HG03135 (cell line): ENCODE measurements around the gene RFX3.

Experiments
- ATAC-seq: cut with Tn5 transposase; IDR thresholded peaks from one replicate; pipeline ENCODE4 v1.9.1; 2021; ENCODE audit warnings: mild to moderate bottlenecking, moderate library complexity; ENCODE audit not compliant: unreplicated experiment

RFX3 gene

DNA sequence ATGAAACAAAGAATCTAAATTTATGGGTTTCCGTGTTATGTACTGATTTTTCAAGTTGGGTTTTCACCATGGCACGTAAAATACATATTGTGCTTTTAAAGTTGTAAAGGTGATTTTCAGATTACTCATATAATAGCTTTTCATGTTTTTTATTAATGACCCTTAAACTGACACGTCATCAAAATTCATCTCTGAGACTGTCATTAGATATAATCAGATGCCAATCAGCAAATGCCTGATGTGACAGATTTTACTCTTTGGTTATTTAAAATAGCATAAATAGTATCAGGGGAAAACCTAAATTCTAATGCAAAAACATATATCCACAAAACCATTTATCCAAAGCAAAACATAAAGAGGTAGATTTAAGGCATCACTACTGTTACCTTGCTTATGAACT is 11.0 kb downstream of the RFX3 start:
- no peak for ATAC-seq

DNA sequence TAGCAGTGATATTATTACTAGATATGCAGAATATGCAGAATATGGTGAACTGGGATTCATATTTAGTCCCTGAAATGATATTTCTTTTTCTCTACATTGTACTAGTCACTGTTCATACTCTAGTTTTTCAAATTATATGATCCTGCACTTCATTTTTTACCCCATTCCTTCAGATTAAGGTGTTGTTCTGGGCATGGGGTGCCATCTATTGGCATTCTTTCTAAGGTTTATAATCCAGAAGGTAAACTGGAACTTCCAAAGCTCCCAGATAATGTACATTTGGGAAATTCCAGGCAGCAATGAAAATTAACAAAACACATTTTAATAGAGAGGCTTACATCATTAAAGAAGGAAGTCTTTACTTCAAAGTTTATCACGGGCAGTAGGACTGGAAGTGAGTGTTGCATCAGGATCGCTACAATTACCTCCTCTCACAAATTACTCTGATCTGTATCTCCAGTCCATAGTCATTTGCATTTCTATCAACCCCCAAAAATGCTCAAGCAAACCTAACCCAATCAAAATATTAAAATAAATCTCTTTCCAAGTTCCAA is 12.5 kb downstream of the RFX3 start:
- ATAC-seq, result no peak

DNA sequence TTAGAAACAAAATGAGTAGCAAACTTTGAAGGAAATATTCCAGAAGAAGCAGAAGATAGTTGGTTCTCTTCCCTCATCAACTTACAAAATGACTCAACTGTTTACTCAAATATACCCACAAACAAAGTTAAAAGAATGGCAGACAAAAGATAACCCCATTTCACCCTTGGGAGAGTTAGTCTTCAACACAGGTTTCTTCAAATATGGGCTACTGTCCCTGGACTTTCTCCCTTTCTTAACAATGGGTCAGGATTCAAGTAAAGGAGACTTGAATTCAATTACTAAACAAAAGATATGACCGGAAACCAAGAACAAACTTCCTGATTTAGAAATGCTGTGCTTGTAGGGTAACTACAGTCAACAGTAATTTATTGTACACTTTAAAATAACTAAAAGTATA is 14.2 kb downstream of the RFX3 start:
- ATAC-seq, result no peak

DNA sequence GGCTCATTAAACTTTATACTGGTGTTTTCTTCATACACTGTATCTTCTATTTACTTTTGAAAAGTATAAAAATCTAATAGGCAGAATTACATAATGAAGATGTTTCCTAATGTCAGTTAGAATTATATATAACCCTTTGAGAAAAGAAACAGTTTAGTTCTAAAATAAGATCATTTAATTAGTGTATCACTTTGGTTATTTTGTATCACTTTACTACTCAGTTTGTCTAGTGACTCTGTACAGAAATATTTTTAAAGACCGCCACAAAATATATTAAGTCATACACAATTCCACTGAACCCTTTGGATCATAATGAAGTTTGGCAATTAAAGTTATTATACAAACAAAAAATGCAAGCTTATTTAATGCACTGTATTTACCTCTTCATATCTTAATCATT is 15.0 kb downstream of the RFX3 start:
- ATAC-seq, result no peak

DNA sequence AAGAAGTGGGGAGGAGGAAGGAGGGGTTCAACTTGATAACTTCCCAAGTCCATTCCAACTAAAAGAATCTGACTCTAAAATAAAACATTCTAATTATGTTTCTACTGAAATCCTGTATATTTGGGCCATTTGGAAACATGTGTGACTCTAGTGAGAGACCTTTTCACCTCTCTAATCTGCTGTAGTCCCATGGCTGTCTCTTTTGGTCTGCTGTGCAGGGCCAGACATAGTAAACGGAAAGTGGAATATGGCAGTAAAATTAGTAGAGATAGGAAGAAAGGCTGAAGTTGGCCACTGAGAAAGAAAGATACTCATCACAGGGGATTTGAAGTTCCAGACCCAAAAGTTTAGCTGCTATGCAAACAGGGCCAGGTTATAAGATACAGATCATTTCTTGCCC is 15.9 kb downstream of the RFX3 start:
- ATAC-seq, result no peak

DNA sequence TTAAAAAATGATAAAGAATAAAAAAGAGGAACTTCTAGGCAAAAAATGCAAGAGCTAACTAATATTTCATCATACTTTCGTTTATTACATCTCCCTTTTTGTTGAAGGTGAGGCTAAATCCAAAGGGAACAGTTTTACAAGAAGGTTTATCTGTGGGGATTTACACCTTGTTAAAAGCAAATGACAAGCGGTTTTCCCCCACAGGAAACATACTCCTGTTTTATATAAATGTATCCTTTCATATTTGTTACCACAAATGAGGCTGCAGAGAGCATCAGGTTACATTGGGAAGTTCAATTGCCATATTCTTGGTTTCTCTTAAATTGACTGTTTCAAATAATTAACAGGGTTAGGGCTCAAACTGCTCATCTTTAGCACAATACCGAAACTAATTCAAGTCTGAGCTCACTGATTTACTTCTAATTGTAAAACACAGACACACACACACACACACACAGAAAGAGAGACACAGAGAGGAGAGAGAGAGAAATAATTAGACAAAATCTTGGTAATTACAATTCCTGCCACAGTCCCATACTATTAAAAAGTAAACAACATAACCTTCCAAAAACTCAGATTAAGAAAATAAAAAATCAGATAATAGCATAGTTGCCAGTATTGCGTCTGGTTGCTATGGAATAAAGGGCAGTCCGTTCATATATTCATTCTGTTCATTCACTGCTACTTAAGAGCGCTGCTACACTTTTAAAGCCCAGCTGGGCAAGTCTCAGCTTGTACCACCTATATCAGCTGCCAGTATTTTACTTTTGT is 17.1 kb downstream of the RFX3 start:
- ATAC-seq, result peak; percentile 47

DNA sequence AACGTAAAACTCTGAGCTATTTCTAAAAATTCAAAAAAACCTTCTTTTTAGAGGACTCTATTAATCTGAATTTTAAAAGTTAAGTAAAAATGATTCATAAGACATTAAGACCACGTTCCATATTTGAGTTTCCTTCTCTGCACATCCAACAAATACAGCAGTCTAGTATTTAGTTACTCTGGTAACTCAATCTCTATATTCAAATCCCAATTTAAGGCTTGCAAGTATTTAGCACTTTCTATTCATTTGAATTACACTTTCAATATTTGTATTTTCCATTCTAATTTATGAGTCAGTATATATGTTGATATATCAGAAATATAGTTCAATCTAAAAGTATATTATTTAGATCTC is 17.7 kb downstream of the RFX3 start:
- ATAC-seq, result peak; percentile 25

DNA sequence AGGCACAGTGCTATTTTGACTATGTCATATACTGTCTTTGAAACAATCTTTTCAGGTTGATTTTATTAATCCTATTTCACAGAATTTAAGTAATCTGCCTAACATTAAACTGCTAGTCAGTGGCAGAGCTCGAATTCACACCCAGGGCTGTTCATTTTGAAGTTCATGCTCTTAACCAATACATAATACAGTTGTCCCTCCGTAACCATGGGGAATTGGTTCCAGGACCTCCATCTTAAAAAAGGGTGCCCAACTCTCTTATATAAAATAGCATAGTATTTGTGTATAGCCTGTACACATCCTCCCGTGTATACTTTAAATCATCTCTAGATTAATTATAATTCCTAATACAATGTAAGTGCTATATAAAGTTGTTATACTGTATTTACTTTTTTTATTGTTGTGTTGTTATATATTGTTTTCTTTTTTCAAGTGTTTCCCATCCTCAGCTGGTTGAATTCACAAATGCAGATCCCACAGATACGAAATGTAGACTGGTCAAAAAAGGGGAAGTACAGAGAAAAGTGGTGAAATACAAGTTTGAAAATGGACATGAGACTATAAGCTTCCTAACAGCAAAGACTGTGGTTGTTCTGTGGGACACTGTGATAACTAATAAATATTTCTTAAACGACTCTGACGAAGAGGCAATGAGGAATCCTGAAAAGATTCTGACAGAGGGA is 18.3 kb downstream of the RFX3 start:
- ATAC-seq, result peak; percentile 49

DNA sequence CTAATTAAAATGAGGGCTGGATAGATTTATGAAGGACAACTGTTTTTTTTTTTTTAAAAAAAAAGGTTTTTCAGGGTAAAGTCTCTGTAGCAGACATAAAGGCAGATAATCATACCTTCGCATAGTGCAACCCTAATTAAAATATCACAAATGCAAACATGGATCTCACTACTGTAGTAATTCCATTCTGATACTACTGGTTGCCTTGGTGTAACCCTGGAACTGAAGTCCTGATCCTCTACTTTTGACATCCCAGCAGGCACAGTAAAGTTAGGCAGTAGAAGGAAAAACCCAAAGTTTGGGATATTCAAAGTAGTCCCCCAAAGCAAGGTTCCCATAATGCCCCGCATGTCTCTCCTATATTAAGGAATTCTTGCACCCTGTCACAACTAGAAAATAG is 19.6 kb downstream of the RFX3 start:
- ATAC-seq, result no peak

DNA sequence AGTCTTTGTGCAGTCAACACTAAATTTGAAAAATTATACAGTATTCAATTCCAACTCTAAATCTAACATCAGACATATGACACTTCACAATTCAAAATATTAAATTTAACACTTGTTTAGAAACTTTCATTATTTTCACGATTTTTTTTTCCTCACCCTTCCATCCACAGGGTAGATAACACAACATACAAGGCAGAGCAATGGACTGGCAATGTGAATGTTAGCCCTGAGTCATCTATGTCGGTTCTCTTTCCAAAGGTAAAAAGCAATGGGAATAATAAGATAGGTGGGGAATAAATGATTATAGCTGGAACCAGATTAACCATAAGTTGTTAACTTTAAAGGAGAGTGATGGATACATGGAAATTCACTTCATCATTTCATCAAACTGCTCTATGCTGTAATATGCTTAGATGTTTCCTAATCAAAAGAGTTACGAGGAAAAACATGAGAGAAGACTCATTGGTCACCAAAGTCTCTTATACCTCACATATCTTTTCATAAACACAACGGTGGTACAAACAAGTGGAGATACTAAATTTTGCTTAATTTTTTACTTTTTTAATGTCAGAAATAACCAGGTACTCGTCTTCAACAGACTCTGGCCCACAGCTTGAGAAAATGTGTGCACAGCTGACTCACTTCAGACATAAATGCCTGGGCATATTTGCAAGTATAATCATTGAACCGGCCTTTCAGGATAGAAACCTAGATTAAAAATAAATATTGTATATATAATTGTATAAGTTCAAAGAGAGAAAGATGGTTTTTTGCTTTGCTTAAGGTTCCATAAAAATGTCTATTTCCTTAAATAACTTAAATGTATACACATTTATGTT is 23.0 kb downstream of the RFX3 start:
- ATAC-seq, result no peak

DNA sequence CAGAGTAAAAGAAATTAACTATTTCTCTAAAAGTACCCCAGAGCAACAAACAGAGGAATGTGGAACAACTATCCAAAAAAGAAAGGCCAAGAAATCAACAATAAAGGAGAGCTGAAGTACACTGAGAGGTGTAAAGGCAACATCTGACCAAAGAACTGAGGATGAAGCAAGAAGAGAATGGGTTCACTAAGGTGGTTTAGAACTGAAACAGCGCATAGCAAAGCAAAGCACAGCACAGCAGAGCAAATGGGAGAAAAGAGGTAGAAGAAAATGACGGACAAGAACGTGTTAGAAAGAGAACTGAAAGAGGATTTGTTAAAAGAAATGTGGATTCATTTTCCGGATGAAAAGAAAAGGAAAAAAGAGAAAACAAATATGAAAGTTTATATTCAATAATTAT is 25.8 kb downstream of the RFX3 start:
- no peak for ATAC-seq

DNA sequence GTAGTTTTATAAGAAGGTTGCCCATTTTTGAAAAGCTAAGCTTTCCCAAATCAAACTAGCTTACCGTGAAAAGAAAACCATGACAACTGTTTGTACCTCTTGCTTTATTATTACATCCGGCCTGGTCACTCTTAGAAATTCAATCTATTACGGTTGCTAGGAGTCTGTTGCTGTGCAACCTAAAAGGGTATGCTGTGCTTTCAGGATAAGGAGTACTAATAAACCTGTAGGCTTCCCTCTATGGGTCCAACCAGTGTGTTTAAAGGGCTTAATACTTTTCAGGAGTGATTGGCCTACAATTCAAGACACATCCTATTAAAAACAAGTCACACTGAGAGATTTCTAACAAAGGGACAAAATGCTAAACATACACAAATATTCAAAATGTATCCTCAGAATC is 27.1 kb downstream of the RFX3 start:
- no peak for ATAC-seq

DNA sequence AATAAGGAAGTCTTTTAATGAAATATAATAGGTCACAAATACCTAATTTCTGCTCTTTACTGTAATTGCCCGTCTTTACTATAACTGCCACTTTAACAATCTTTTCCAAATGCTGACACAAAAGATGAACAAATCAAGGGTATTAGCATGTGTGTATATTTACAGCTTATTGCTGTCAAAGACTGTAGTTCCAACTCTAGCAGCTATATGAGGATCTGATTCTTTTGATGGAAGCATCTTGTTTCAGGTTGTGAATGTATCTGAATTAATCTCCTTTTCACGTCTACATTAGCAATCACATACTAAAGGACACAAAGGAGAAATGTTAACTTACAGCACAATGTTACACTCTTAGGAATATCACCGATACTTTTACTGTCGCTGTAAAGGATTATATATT is 27.9 kb downstream of the RFX3 start:
- no peak for ATAC-seq

DNA sequence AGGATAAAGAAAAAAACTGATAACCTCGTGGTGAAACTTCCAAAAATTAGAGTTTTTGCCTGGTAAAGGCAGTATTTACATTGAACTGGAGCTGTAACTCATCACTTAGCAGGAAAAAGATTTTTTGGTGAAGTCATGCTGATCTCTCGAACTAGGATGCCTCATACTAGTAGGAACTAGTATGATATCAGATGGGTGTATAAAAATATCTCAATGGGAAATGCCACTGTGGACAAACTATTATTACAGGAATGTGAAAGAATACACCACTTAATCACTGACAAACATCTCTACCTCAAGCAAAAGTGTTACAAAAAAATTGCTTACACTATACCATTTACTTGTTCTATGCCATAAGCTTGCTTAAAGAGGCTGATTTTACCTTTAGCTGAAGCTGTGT is 28.4 kb downstream of the RFX3 start:
- no peak for ATAC-seq

DNA sequence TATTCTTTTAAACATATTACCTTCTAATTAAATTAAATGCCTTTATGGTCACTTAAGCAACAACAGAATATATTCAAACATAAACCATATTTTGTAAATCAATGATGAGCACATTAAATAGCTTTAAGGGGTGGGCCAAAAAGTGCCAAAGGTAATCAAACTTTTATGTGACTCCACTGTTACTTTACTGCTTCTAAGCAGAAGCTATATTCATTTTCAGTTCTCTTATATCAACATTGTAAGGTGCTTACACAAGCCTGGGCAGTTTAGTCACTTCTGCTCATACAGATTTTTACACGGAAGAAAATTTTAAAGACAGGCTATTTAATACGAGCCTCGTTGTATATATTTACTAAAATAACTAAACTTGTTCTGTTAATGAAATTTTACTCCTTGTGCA is 29.9 kb downstream of the RFX3 start:
- ATAC-seq, result no peak

DNA sequence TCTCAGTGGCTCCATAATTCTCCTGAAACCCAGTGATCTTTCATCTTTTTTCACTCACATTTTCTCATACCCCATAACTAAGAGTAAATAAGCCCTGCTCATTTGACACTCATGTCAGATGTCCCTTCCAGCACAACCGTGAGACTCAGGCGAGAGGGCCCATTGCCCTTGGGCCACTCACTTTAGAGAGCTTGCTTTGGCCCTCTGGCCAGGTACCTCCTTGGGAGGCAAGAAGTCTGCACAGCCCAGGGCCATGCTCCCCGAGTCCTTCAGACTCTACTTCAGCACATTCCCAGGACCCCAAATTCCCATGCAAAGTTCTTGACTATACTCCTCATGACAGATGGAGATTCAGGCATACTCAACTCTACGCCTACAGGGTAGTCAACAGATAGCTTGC is 33.6 kb downstream of the RFX3 start:
- no peak for ATAC-seq

DNA sequence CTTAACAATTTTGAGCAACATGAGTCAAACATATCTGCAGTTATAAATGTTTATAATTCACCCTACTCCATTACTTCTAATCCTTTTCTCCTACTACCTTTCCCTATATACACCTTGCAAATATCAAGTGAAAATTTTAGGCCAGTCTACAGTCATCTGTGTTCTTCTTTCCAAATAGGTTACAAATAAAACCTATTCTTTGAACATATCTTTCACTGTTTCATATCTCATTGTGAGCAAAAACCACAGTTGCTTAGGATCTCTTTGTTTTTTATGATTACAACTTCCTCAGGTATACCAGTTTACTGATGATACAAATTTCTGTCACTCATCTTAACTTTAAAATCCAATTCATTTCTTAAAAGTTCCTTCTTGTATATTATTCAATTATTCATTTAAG is 34.4 kb downstream of the RFX3 start:
- ATAC-seq, result no peak

DNA sequence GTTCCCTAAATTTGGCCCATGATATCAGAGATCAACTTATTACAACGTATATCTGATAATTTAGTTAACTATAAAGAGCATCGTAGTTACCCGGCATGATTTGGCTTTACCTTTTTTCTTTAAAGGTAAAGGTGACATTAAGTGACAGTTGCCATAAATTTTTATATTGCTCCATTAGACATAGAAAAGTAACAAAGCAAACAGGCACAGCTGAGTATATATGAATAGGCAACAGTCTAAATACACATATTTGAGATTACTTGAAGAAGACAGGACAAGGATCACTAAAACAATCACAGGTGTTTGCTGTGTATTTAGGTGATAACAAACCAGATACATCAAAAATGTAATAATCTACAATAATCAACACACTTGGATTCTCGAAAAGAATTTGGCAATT is 34.8 kb downstream of the RFX3 start:
- ATAC-seq, result no peak

DNA sequence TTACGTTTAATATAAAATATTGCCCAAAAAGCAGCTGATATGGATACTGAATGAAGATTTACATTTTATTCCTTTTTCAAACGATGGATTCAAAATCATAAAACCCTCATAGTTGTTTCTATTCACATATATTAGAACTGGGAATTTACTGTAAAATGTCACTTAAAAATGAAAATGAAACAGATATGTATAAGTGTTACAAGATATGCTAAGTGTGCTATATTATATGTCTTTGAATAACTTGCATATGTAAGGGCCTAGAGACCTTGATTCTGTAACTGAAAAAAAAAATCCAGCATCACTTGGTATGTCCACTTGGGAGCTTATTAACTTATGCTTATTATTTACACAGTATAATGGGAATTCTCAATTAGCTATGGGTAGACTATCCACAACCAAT is 43.2 kb downstream of the RFX3 start:
- no peak for ATAC-seq

DNA sequence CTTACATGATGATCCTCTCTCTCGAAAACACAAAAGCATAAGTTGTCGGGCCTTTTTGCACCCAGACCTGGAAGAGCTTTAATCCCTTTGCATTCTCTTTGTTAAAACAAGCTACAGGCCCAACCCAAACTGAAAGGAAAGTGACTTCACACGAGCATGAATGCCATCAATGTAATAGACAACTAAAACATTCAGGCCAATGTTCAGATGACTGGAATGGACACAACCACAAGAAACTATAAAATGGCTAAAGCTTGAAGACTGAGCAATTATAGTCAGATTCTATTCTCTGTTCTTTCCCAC is 45.5 kb downstream of the RFX3 start:
- no peak for ATAC-seq

DNA sequence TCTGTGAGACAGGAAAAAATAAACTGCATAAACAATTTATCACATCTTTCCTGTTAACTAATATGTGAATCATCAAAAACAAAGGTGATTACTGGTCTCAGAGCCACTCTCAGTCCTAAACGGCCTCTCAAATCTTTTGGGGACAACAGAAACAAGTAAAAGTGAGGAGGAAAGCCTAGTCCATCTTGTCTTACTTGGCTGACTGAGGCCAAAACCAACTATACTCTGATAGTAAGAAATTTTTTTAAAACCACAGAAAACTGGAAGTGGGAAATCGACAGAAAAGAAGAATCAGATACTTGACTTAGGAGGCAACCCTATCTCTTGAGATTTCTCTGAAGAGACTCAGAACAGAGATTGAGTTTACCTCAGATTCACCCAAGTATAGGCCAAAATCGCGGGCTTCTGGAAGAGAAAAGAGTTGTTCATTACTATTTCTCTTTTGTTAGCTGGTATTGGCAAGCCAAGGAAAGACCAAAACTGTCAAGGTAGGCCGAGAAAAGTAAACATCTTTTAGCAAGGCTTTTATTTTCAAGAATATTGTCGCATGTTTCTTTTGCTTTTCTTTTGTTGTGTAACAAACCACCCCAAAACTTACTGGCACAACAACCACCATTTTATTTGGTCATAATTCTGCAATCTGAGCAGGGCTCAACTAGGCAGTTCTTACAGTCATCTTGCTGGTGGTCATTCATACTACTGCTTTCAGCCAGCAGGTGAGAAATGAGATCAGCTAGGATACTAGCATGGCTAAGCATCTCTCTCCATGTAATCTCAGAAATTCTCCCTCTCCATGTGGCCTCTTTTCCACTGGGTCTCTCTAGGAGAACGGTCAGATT is 46.1 kb downstream of the RFX3 start:
- peak; percentile 45 for ATAC-seq
